HCT116 (cell line): ENCODE measurements around the gene OSBP2. TPM values are rescaled to one million over a fixed set of nuclear protein-coding genes. Genes with fewer than 3 reads are reported as not detected.

Experiments used
- ATAC-seq: fragments of 200-7000 bp; cut with Tn5 transposase; 2 replicates; pipeline ENCODE4 v1.9.1; 2020; ENCODE audit warnings: mild to moderate bottlenecking, moderate library complexity
- BruUV-seq: library from RNA; stranded (reverse); fragments of 400-500 nt; replicated peaks from 2 replicates; lab custom pipeline; 2021; lab: Mats Ljungman, UMichigan
- CTCF ChIA-PET: fragments of 300-600 bp; sonication (Branson Sonifier 250); formaldehyde crosslinking; loops from one replicate; lab custom pipeline; 2021; ENCODE audit warnings: antibody characterized with exemption; lab: Charles Lee
- POLR2A ChIA-PET: fragments of 300-600, 350-600 bp; sonication (Branson Sonifier 250); formaldehyde crosslinking; loops from one replicate; lab custom pipeline; 2021; ENCODE audit warnings: antibody characterized with exemption; lab: Charles Lee
- RAD21 ChIA-PET, 2 experiments: fragments of 300-600 bp; sonication (Branson Sonifier 250); formaldehyde crosslinking; loops; one replicate each; lab custom pipeline; 2023; ENCODE audit warnings: low total read pairs in 2 of 2; ENCODE audit not compliant: uncharacterized antibody in 2 of 2, unreplicated experiment in 2 of 2, low non-redundant PET in 1 of 2; lab: Charles Lee
- DNase-seq: peaks from one replicate; pipeline ENCODE4 v3.0.0-alpha.2; 2010; ENCODE audit warnings: low read depth, low spot score
- H2AFZ ChIP-seq: fragments of 200-600 bp; shearing (Covaris generic), sonication (generic); 2 replicates; pipeline ENCODE4 v1.6.1; 2017; ENCODE audit warnings: low read depth, mixed run types, mixed read lengths, antibody characterized with exemption, low read length; ENCODE audit not compliant: poor library complexity, severe bottlenecking
- H3K27ac ChIP-seq: 2 replicates; pipeline ENCODE4 v1.5.1; 2012; ENCODE audit warnings: low read depth, low read length
- H3K27me3 ChIP-seq: fragments of 200-600 bp; sonication (generic); 2 replicates; pipeline ENCODE4 v1.6.1; 2016; ENCODE audit warnings: mixed run types, low read length, mixed read lengths; ENCODE audit not compliant: insufficient read depth
- H3K36me3 ChIP-seq, 2 experiments: fragments of 200-500 bp in 1 of 2; fragments of 200-600 bp in 1 of 2; sonication (Bioruptor generic) in 1 of 2; sonication (generic) in 1 of 2; 2 replicates each; pipeline versions ENCODE4 v1.5.1 to v1.6.1; 2014 to 2016; ENCODE audit warnings: low read length in 2 of 2, inconsistent platforms in 1 of 2, mixed read lengths in 1 of 2, mixed run types in 1 of 2; ENCODE audit not compliant: insufficient read depth in 2 of 2, control insufficient read depth in 1 of 2
- H3K4me1 ChIP-seq, 2 experiments: fragments of 200-600 bp in 1 of 2; sonication (generic) in 1 of 2; 2 replicates each; pipeline versions ENCODE4 v1.5.1 to v1.6.1; 2012 to 2017; ENCODE audit warnings: low read length in 2 of 2, inconsistent platforms in 1 of 2, mild to moderate bottlenecking in 1 of 2, mixed read lengths in 1 of 2, mixed run types in 1 of 2, moderate library complexity in 1 of 2; ENCODE audit not compliant: insufficient read depth in 2 of 2, control insufficient read depth in 1 of 2
- H3K4me2 ChIP-seq: fragments of 200-600 bp; sonication (generic); 2 replicates; pipeline ENCODE4 v1.6.1; 2017; ENCODE audit warnings: mixed run types, low read length, mixed read lengths
- H3K4me3 ChIP-seq, 2 experiments: fragments of 200-600 bp in 1 of 2; sonication (generic) in 1 of 2; replicated peaks in 1 of 2; 2 replicates each; pipeline ENCODE4 v1.5.1; 2011 to 2016; ENCODE audit warnings: low read length in 2 of 2, control low read depth in 1 of 2, low read depth in 1 of 2, mild to moderate bottlenecking in 1 of 2, mixed read lengths in 1 of 2, mixed run types in 1 of 2
- H3K79me2 ChIP-seq: fragments of 200-600 bp; sonication (generic); 2 replicates; pipeline ENCODE4 v1.6.1; 2017; ENCODE audit warnings: mild to moderate bottlenecking, mixed run types, low read length, moderate library complexity, mixed read lengths; ENCODE audit not compliant: insufficient read depth
- H3K9ac ChIP-seq: fragments of 200-600 bp; sonication (generic); 2 replicates; pipeline ENCODE4 v1.6.1; 2016; ENCODE audit warnings: low read length, mixed read lengths
- H3K9me2 ChIP-seq: fragments of 200-600 bp; sonication (generic), shearing (Covaris generic); 2 replicates; pipeline ENCODE4 v1.6.1; 2017; ENCODE audit warnings: mixed run types, mild to moderate bottlenecking, moderate library complexity; ENCODE audit not compliant: insufficient read depth
- H3K9me3 ChIP-seq, 2 experiments: fragments of 200-500 bp in 1 of 2; fragments of 200-600 bp in 1 of 2; sonication (Bioruptor generic) in 1 of 2; sonication (generic) in 1 of 2; 2 replicates each; pipeline ENCODE4 v1.6.1; 2014 to 2017; ENCODE audit warnings: low read length in 2 of 2, mixed read lengths in 2 of 2, inconsistent platforms in 1 of 2, low read depth in 1 of 2, mild to moderate bottlenecking in 1 of 2, mixed run types in 1 of 2, moderate library complexity in 1 of 2; ENCODE audit not compliant: control insufficient read depth in 1 of 2, insufficient read depth in 1 of 2
- H4K20me1 ChIP-seq: fragments of 200-600 bp; sonication (generic), shearing (Covaris generic); 2 replicates; pipeline ENCODE4 v1.6.1; 2017; ENCODE audit warnings: mixed run types, mild to moderate bottlenecking, moderate library complexity; ENCODE audit not compliant: insufficient read depth
- CBX3 ChIP-seq: IDR thresholded peaks from 2 replicates; pipeline ENCODE4 v1.6.1; 2012; ENCODE audit warnings: low read depth
- EGR1 ChIP-seq: IDR thresholded peaks from 2 replicates; pipeline ENCODE4 v1.6.1; 2012; ENCODE audit warnings: low read depth
- ELF1 ChIP-seq: IDR thresholded peaks from 2 replicates; pipeline ENCODE4 v1.6.1; 2012; ENCODE audit warnings: low read depth, borderline replicate concordance
- JUND ChIP-seq: IDR thresholded peaks from 2 replicates; pipeline ENCODE4 v1.6.1; 2012
- MAX ChIP-seq: IDR thresholded peaks from 2 replicates; pipeline ENCODE4 v1.6.1; 2012
- POLR2A ChIP-seq: IDR thresholded peaks from 2 replicates; pipeline ENCODE4 v1.7.0; 2011; ENCODE audit warnings: borderline replicate concordance; ENCODE audit not compliant: insufficient read depth, insufficient read length; ENCODE audit errors: extremely low read depth
- RAD21 ChIP-seq: IDR thresholded peaks from 2 replicates; pipeline ENCODE4 v1.6.1; 2012; ENCODE audit warnings: low read depth, mild to moderate bottlenecking
- REST ChIP-seq: IDR thresholded peaks from 2 replicates; pipeline ENCODE4 v1.6.1; 2012; ENCODE audit warnings: low read depth
- SIN3A ChIP-seq: IDR thresholded peaks from 2 replicates; pipeline ENCODE4 v1.6.1; 2012; ENCODE audit warnings: low read depth
- SRF ChIP-seq: IDR thresholded peaks from 2 replicates; pipeline ENCODE4 v1.6.1; 2012; ENCODE audit warnings: low read depth
- ZBTB33 ChIP-seq: IDR thresholded peaks from 2 replicates; pipeline ENCODE4 v1.6.1; 2011; ENCODE audit warnings: mild to moderate bottlenecking, low read length, moderate library complexity; ENCODE audit not compliant: insufficient replicate concordance; ENCODE audit errors: extremely low read depth
- ZNF274 ChIP-seq: fragments of 200-500 bp; sonication (Bioruptor generic); IDR thresholded peaks from 2 replicates; pipeline ENCODE4 v1.6.1; 2014; ENCODE audit warnings: mild to moderate bottlenecking, low read depth, low read length, inconsistent platforms
- intact Hi-C: fragments of 100-400 bp; cut with micrococcal nuclease; formaldehyde crosslinking; loops from 2 replicates; pipeline ENCODE4 v1.10.0; 2022
- total RNA-seq: library from RNA; stranded (reverse); gene quantifications from one replicate; pipeline ENCODE4 v1.2.1, GENCODE V29; 2021; ENCODE audit not compliant: unreplicated experiment

The OSBP2 gene
- total RNA-seq, 1 experiment from 2014 or later: 12.9 TPM

- intact Hi-C loops: no loop called here
- H3K79me2 ChIP-seq: no peaks in the 10 kb centered on the region
- TF ChIP-seq SIN3A (no peak), JUND (no peak), ELF1 (no peak), POLR2A (no peak), REST (no peak), SRF (no peak), RAD21 (no peak), MAX (no peak), EGR1 (no peak), ZBTB33 (no peak), CBX3 (no peak), ZNF274 (no peak)
- no peaks in the 10 kb centered on the region; a peak in 1 of 4 replicates for H3K4me1 ChIP-seq
- no peak overlapping the region for H3K4me3 ChIP-seq
- no peak for DNase-seq
- H3K9ac ChIP-seq: no peak overlapping the region
- no TSS peak for BruUV-seq
- no peaks in the 10 kb centered on the region for H3K36me3 ChIP-seq
- H4K20me1 ChIP-seq: no peaks in the 10 kb centered on the region
- POLR2A ChIA-PET: no interaction called here
- CTCF ChIA-PET: no interaction called here
- H3K27me3 ChIP-seq: no peaks in the 10 kb centered on the region
- H3K9me3 ChIP-seq: no peaks in the 10 kb centered on the region
- H3K4me2 ChIP-seq: no peak overlapping the region
- RAD21 ChIA-PET: no interaction called here
- H2AFZ ChIP-seq: no peak overlapping the region
- H3K27ac ChIP-seq: no peak overlapping the region
- no peak for ATAC-seq
- no peaks in the 10 kb centered on the region for H3K9me2 ChIP-seq
These were observed 177.8 kb downstream of the OSBP2 start for GRCh38 chr22:30872285-30873041.
